GM18505 (cell line): ENCODE data around the gene PITRM1.

ENCODE experiments used
- ATAC-seq: cut with Tn5 transposase; IDR thresholded peaks from one replicate; pipeline ENCODE4 v1.9.1; 2021; ENCODE audit not compliant: unreplicated experiment
- POLR2A ChIP-seq: IDR thresholded peaks from 4 replicates; pipeline ENCODE4 v1.6.1; 2011; ENCODE audit warnings: borderline replicate concordance; ENCODE audit not compliant: insufficient read depth, insufficient read length; ENCODE audit errors: extremely low read depth

Gene PITRM1

GRCh38 chr10:3098689-3099088 is 73.9 kb downstream of the PITRM1 start:
- ATAC-seq = no peak
- TF ChIP-seq POLR2A = no peak

DNA sequence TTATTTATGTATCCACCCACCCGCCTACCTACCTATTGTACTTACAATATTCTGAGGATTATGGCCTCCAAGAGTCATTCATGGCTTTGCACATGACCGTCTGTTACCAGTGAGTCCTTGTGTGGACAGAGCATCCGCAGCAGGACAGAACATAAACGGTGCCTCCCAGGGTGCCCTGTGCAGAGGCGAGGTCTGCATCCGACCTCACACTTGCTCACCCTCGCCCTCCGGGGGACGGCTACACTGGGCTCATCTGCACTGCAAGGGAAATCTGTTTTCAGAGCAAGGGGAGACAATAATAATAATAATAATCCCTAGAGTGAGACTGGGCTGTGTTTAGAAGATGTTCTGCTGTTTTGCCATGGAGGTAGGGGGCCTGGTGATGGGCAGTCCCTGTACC is 75.4 kb downstream of the PITRM1 start:
- no peak for ATAC-seq
- TF ChIP-seq POLR2A = no peak

- TF ChIP-seq POLR2A = no peak
- no peak for ATAC-seq
Observed at GRCh38 chr10:3096149-3096548, 76.4 kb downstream of the PITRM1 start.

DNA sequence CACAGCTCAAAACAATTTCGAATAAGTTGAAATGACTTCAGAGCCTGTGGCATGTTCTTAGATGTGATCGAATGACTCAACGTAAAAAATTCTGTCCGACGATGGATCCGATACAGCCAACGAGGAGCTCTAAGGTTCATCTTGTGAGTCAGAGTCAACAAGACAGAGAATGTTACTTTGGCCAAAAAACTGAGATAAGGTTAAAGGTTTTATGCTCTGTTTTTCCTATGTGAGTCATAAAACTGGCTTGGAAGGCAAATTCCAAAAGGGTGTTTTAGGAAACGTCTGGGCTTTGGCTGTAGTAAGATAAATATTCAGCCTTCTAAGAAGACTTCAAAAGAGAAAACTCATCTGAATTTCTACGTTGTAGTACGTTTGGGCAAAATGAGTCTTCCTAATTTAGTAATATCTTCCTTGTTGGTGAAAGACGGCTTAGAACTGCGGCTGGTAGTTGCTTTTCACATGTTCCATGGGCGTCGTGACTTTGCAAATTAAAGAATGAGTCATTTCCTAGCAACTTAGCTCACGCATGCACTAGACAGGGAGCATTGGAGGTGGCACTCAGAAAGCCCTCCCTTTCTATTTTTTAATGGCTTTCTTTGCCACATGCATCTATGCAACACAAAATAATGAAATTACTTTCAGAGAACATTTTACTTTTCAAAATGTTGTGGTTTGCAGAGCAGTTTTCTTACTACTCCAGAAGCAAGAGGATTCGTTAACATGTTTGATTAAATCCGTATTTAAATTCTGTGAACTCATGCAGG is 77.0 kb downstream of the PITRM1 start:
- no peak for TF ChIP-seq POLR2A
- peak; percentile 74 for ATAC-seq

- no peak for TF ChIP-seq POLR2A
- ATAC-seq = no peak
Observed at GRCh38 chr10:3094609-3095036, 78.0 kb downstream of the PITRM1 start.

DNA sequence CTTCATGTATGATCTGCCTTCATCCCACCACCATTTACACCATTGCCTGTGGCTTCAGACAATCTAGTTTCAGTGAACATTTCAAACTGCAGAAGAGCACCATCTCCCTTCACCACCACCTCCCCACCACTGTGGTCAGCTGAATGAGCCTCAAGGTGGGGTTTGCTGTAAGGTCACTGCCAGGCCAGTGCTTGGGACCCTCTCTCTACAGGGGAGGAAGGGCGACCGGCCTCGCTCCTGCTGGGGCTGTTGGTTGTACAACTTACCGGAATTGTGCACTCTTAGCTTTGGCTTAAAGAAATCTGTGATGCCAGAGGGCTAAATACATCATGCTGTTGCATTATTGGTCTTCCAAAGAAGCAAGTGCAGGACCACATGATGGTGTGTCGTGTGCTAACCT is 78.6 kb downstream of the PITRM1 start:
- no peak for ATAC-seq
- no peak for TF ChIP-seq POLR2A

DNA sequence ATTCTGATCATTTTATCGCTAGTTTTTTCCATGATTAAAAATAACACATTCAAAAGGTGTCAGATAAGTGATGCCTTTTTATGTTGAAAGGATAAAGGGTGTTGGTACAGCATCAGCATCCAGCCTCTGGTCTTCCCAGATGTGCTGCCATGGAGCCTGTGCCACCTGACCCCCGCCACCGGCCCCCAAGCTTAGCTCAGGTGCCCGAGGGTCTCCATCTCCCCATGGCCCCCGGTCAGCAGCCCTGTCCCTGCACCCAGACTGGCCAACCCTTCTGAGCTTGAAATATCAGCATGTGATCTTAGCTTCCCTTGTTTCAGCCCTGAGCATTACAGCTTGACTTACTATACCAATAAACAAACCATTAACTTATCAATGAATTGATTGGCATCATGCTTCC is 80.7 kb downstream of the PITRM1 start:
- no peak for TF ChIP-seq POLR2A
- ATAC-seq = no peak

DNA sequence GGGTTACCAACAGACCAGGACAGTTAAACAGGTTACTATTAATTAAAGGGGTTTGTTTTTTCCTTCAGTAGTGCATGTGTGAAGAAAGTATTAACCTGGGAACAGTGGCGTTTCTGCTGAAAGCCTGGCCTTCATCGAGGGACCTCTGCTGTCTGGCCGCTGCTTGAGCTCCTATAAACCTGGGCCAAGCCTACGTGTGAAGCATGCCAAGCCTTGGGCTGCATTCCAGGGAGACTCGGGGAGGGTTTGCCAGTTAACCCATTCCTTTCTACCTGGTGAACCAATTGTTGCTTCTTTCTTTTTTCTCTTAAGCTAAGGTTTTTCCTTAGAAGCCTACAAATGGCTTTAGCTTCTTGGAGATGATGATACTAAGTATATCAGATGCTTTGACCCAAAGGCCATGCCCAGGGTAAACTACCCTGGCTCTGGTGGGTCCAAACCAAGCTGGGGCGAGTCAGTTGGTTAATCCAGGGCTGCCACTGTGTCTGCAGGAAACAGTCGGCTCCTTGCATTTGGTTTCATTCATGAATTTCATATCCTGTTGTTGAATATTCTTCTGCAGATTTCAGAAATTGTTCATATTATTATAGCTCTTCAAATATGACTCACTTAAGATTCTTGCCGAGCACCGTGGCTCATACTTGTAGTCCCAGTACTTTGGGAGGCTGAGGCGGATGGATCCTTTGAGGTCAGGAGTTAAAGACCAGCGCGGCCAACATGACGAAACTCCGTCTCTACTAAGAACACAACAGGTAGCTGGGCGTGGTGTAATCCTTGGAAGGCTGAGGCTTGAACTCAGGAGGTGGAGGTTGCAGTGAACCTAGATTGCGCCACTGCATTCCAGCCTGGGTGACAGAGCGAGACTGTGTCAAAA is 81.4 kb downstream of the PITRM1 start:
- no peak for ATAC-seq
- TF ChIP-seq POLR2A = no peak

DNA sequence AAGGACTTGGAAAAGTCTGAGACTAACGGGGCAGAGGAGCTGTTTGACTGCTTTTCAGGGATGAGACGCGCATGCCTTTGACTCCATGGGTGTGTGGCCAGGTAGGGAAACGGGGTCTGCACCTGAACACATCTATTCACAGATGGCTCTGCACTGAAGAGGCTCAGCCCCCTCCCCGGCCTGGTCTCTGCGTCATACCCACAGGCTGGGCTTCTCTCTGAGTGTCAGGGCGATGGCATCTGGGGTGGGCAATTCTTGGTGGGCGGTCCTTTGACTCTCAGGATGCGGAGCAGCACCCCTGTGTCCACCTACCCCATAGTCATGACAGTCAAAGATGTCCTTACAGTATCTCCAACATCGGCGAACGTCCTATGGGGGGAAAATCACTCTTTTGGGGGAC is 82.2 kb downstream of the PITRM1 start:
- no peak for TF ChIP-seq POLR2A

More for the DNA sequence above, 82.2 kb downstream of the PITRM1 start:
- no peak for ATAC-seq
